Stimulated activated CD4-positive, alpha-beta T cell treated with anti-CD3 and anti-CD28 coated beads, Interleukin-15, amount 100 ng/mL, for 24 hours (primary cell): Measurements from ENCODE around the gene R3HDML.
"Not testable (repeated sequence)": the region's sequence is repeated elsewhere in the genome, so short reads cannot be mapped to it uniquely, and the experiment has no call there.

ENCODE experiments used
- DNase-seq: peaks from one replicate; pipeline ENCODE4 v3.0.0-alpha.2; 2020

Gene R3HDML

GRCh38 chr20:44331201-44331600 lies 5.6 kb upstream of the R3HDML start:
- no peak for DNase-seq

- DNase-seq = no peak
Observed at GRCh38 chr20:44334306-44334705, 2.5 kb upstream of the R3HDML start.

GRCh38 chr20:44334709-44335108 lies 2.1 kb upstream of the R3HDML start:
- no peak for DNase-seq

GRCh38 chr20:44335675-44336074 lies 1.2 kb upstream of the R3HDML start:
- DNase-seq = no peak

GRCh38 chr20:44336086-44336485 lies 757 bp upstream of the R3HDML start:
- DNase-seq = no peak

GRCh38 chr20:44342248-44342647 lies 5.4 kb downstream of the R3HDML start:
- DNase-seq = no peak

- DNase-seq = no peak
Observed at GRCh38 chr20:44343162-44343675, 6.4 kb downstream of the R3HDML start.

- no peak for DNase-seq
Observed at GRCh38 chr20:44344723-44345122, 7.9 kb downstream of the R3HDML start.

- DNase-seq = no peak
Observed at GRCh38 chr20:44345147-44345546, 8.3 kb downstream of the R3HDML start.

- not testable (repeated sequence) for DNase-seq
Observed at GRCh38 chr20:44345941-44346340, 9.1 kb downstream of the R3HDML start.

GRCh38 chr20:44348168-44348659 lies 11.4 kb downstream of the R3HDML start:
- no peak for DNase-seq

- DNase-seq = no peak
Observed at GRCh38 chr20:44349349-44349748, 12.5 kb downstream of the R3HDML start.

GRCh38 chr20:44350567-44350966 lies 13.7 kb downstream of the R3HDML start:
- DNase-seq = no peak

GRCh38 chr20:44354979-44355497 lies 18.2 kb downstream of the R3HDML start:
- DNase-seq = no peak

GRCh38 chr20:44355498-44356352 lies 18.9 kb downstream of the R3HDML start, which contains the start of gene HNF4A:
Gene HNF4A, plus strand, starts transcription at chr20:44355699. Its CDS starts 106 bp downstream, at chr20:44355805.
- no peak for DNase-seq

- DNase-seq = no peak
Observed at GRCh38 chr20:44356353-44356723, 19.5 kb downstream of the R3HDML start.

- no peak for DNase-seq
Observed at GRCh38 chr20:44357020-44357419, 20.2 kb downstream of the R3HDML start.

- DNase-seq = no peak
Observed at GRCh38 chr20:44357555-44358125, 20.8 kb downstream of the R3HDML start.

GRCh38 chr20:44358776-44359175 lies 21.9 kb downstream of the R3HDML start:
- DNase-seq = no peak

- DNase-seq = no peak
Observed at GRCh38 chr20:44360221-44360620, 23.4 kb downstream of the R3HDML start.

- no peak for DNase-seq
Observed at GRCh38 chr20:44361021-44361420, 24.2 kb downstream of the R3HDML start.

- DNase-seq = no peak
Observed at GRCh38 chr20:44362466-44362940, 25.7 kb downstream of the R3HDML start.

GRCh38 chr20:44364068-44364467 lies 27.2 kb downstream of the R3HDML start:
- no peak for DNase-seq

GRCh38 chr20:44364780-44365179 lies 27.9 kb downstream of the R3HDML start:
- DNase-seq = no peak
